Measurements from ENCODE around the gene ZFYVE28. TPM values are rescaled to one million over a fixed set of nuclear protein-coding genes. Genes with fewer than 3 reads are reported as not detected.
"Not testable (repeated sequence)": the region's sequence is repeated elsewhere in the genome, so short reads cannot be mapped to it uniquely, and the experiment has no call there.

The ZFYVE28 gene
- total RNA-seq, 1 donor from 2014 or later, result 1.3 TPM

GRCh38 chr4:2432991-2433530 lies 14.6 kb upstream of the ZFYVE28 start:
- Histone ChIP-seq H3K36me3 (ENCODE audit: control insufficient read depth, insufficient read depth, low read length) (no peaks in the 10 kb centered on the region), H3K4me3 (ENCODE audit: low read depth, low read length) (no peak overlapping the region), H3K27me3 (ENCODE audit: control insufficient read depth, insufficient read depth, low read length) (peaks cover 2% of the 10 kb centered on the region)
- DNase-seq (ENCODE audit: low read depth) (no peak), FAIRE-seq (no peak)
- TF ChIP-seq CTCF (IDR thresholded peaks at IDR 0.05; ENCODE audit: insufficient read depth, low read length, severe bottlenecking), result no peak

- FAIRE-seq (no peak), DNase-seq (ENCODE audit: low read depth) (no peak)
- H3K4me3 ChIP-seq (ENCODE audit: low read depth, low read length), result no peak overlapping the region
- H3K36me3 ChIP-seq (ENCODE audit: control insufficient read depth, insufficient read depth, low read length), result no peaks in the 10 kb centered on the region
- TF ChIP-seq CTCF (IDR thresholded peaks at IDR 0.05; ENCODE audit: insufficient read depth, low read length, severe bottlenecking), result no peak
- peaks cover under 1% of the 10 kb centered on the region for H3K27me3 ChIP-seq (ENCODE audit: control insufficient read depth, insufficient read depth, low read length)
Measured at GRCh38 chr4:2432004-2432403, 13.6 kb upstream of the ZFYVE28 start.

- H3K36me3 ChIP-seq (ENCODE audit: control insufficient read depth, insufficient read depth, low read length); H3K27me3 ChIP-seq (ENCODE audit: control insufficient read depth, insufficient read depth, low read length); H3K4me3 ChIP-seq (ENCODE audit: low read depth, low read length); DNase-seq (ENCODE audit: low read depth): not testable (repeated sequence)
- FAIRE-seq, result peak; percentile 89
Measured at GRCh38 chr4:2429945-2430757, 11.7 kb upstream of the ZFYVE28 start.

GRCh38 chr4:2428496-2429213 lies 10.2 kb upstream of the ZFYVE28 start:
- Histone ChIP-seq H3K36me3 (ENCODE audit: control insufficient read depth, insufficient read depth, low read length) (no peaks in the 10 kb centered on the region), H3K27me3 (ENCODE audit: control insufficient read depth, insufficient read depth, low read length) (no peaks in the 10 kb centered on the region), H3K4me3 (ENCODE audit: low read depth, low read length) (no peak overlapping the region)
- DNase-seq (ENCODE audit: low read depth), result no peak
- TF ChIP-seq CTCF (IDR thresholded peaks at IDR 0.05; ENCODE audit: insufficient read depth, low read length, severe bottlenecking), result no peak
- no peak for FAIRE-seq

- Histone ChIP-seq H3K36me3 (ENCODE audit: control insufficient read depth, insufficient read depth, low read length) (no peaks in the 10 kb centered on the region), H3K4me3 (ENCODE audit: low read depth, low read length) (no peak overlapping the region), H3K27me3 (ENCODE audit: control insufficient read depth, insufficient read depth, low read length) (no peaks in the 10 kb centered on the region)
- FAIRE-seq (no peak), DNase-seq (ENCODE audit: low read depth) (no peak)
- TF ChIP-seq CTCF (IDR thresholded peaks at IDR 0.05; ENCODE audit: insufficient read depth, low read length, severe bottlenecking), result no peak
Measured at GRCh38 chr4:2427383-2428334, 9.2 kb upstream of the ZFYVE28 start.
